K562 (cell line): Measurements from ENCODE around the gene RGS17. TPM values are rescaled to one million over a fixed set of nuclear protein-coding genes. Genes with fewer than 3 reads are reported as not detected.

Experiments
- ATAC-seq: fragments of 200-7000 bp; cut with Tn5 transposase; 3 replicates; pipeline ENCODE4 v1.9.1; 2020; ENCODE audit warnings: moderate library complexity
- BruUV-seq: library from RNA; stranded (reverse); fragments of 400-500 nt; replicated peaks from 2 replicates; lab custom pipeline; 2021; lab: Mats Ljungman, UMichigan
- CTCF ChIA-PET: fragments of 300-600 bp; formaldehyde crosslinking; extraction: SDS; loops from one replicate; lab custom pipeline; 2021; ENCODE audit warnings: low intra/inter-chr PET ratio; lab: Yijun Ruan, JAX
- POLR2A ChIA-PET: fragments of 300-600, 350-650 bp; sonication (Branson Sonifier 250); formaldehyde crosslinking; extraction: SDS; loops from one replicate; lab custom pipeline; 2021; ENCODE audit warnings: antibody characterized with exemption, inconsistent platforms; lab: Yijun Ruan, JAX
- DNase-seq, 4 experiments: peaks; one replicate each; pipeline versions ENCODE4 v3.0.0 to v3.0.0-alpha.2; 2011 to 2018; ENCODE audit warnings: low spot score in 3 of 4, mixed read lengths in 3 of 4; ENCODE audit errors: extremely low read depth in 1 of 4
- FAIRE-seq: peaks from 2 replicates; lab custom pipeline; 2011; peaks lifted over from hg19 to GRCh38; lab: Jason Lieb, UNC
- H2AFZ ChIP-seq: 2 replicates; pipeline ENCODE4 v1.6.0; 2011; ENCODE audit warnings: low read depth, low read length, control low read depth, inconsistent platforms
- H3K27ac ChIP-seq: fragments of 200-600 bp; 3 replicates; pipeline ENCODE4 v1.8.0; 2011; ENCODE audit warnings: low read depth, mild to moderate bottlenecking, control low read depth, inconsistent platforms, low read length, moderate library complexity, mixed read lengths; ENCODE audit errors: extremely low read depth
- H3K27me3 ChIP-seq, 2 experiments: fragments of 300-600 bp in 1 of 2; 2 replicates in 1 of 2; 3 replicates in 1 of 2; pipeline versions ENCODE4 v1.6.0 to v1.8.0; 2011; ENCODE audit warnings: inconsistent platforms in 2 of 2, low read length in 2 of 2, mild to moderate bottlenecking in 1 of 2, mixed read lengths in 1 of 2, moderate library complexity in 1 of 2; ENCODE audit not compliant: control insufficient read depth in 2 of 2, insufficient read depth in 2 of 2
- H3K36me3 ChIP-seq: fragments of 300-600 bp; 3 replicates; pipeline ENCODE4 v1.8.0; 2011; ENCODE audit warnings: mild to moderate bottlenecking, low read length, inconsistent platforms; ENCODE audit not compliant: control insufficient read depth, insufficient read depth
- H3K4me1 ChIP-seq, 2 experiments: fragments of 200-600 bp in 1 of 2; replicated peaks in 1 of 2; 2 replicates in 1 of 2; 3 replicates in 1 of 2; pipeline versions ENCODE4 v1.5.1 to v1.8.0; 2011; ENCODE audit warnings: inconsistent platforms in 2 of 2, low read length in 2 of 2, mild to moderate bottlenecking in 1 of 2, mixed read lengths in 1 of 2, moderate library complexity in 1 of 2; ENCODE audit not compliant: control insufficient read depth in 2 of 2, insufficient read depth in 2 of 2
- H3K4me2 ChIP-seq: 2 replicates; pipeline ENCODE4 v1.6.1; 2011; ENCODE audit warnings: low read length, control low read depth, inconsistent platforms, mixed read lengths; ENCODE audit not compliant: insufficient read depth
- H3K4me3 ChIP-seq: fragments of 200-600 bp; sonication (generic), shearing (Covaris generic); 2 replicates; pipeline ENCODE4 v1.5.1; 2016; ENCODE audit warnings: control low read depth, inconsistent platforms
- H3K79me2 ChIP-seq: fragments of 200-600 bp; 3 replicates; pipeline ENCODE4 v1.8.0; 2011; ENCODE audit warnings: low read length, inconsistent platforms; ENCODE audit not compliant: control insufficient read depth, insufficient read depth
- H3K9ac ChIP-seq, 2 experiments: 2 replicates each; pipeline versions ENCODE4 v1.6.0 to v1.6.1; 2011; ENCODE audit warnings: low read depth in 2 of 2, low read length in 2 of 2, control low read depth in 1 of 2, inconsistent platforms in 1 of 2, mild to moderate bottlenecking in 1 of 2, mixed read lengths in 1 of 2; ENCODE audit not compliant: insufficient read depth in 1 of 2
- H3K9me1 ChIP-seq: one replicate; pipeline ENCODE4 v1.6.0; 2011; ENCODE audit warnings: inconsistent platforms, mild to moderate bottlenecking, low read length, moderate library complexity; ENCODE audit not compliant: control insufficient read depth, insufficient read depth
- H3K9me3 ChIP-seq: replicated peaks from 2 replicates; pipeline ENCODE4 v1.5.1; 2011; ENCODE audit warnings: low read depth, low read length, inconsistent platforms; ENCODE audit not compliant: control insufficient read depth, insufficient read depth
- H4K20me1 ChIP-seq: replicated peaks from 2 replicates; pipeline ENCODE4 v1.6.1; 2011; ENCODE audit warnings: low read length, inconsistent platforms, mixed read lengths; ENCODE audit not compliant: control insufficient read depth, insufficient read depth
- ARHGAP35 ChIP-seq: fragments of 450-650 bp; IDR thresholded peaks from 2 replicates; pipeline ENCODE4 v1.6.1; 2018; ENCODE audit not compliant: partially characterized antibody
- CBFB ChIP-seq: sonication (generic); formaldehyde crosslinking; IDR thresholded peaks from 2 replicates; pipeline ENCODE4 v1.4.0; 2020; ENCODE audit warnings: mild to moderate bottlenecking, missing genetic modification reagents
- CTCFL ChIP-seq: IDR thresholded peaks from 2 replicates; pipeline ENCODE4 v1.6.1; 2011; ENCODE audit warnings: borderline replicate concordance, low read depth, mild to moderate bottlenecking, moderate library complexity, low read length; ENCODE audit not compliant: insufficient read depth, poor library complexity, severe bottlenecking
- FOXA3 ChIP-seq, 2 experiments: fragments of 450-650 bp in 1 of 2; sonication (generic) in 1 of 2; formaldehyde crosslinking; IDR thresholded peaks in 1 of 2; conservative IDR thresholded peaks in 1 of 2; 2 replicates each; pipeline versions ENCODE4 v1.4.0 to v1.8.0; 2020 to 2022; ENCODE audit warnings: mild to moderate bottlenecking in 2 of 2, missing genetic modification reagents in 1 of 2
- HBP1 ChIP-seq: fragments of 450-650 bp; formaldehyde crosslinking; IDR thresholded peaks from 2 replicates; pipeline ENCODE4 v1.4.0; 2022; ENCODE audit warnings: missing genetic modification characterization
- ILF3 ChIP-seq: fragments of 450-650 bp; IDR thresholded peaks from 2 replicates; pipeline ENCODE4 v1.6.1; 2018; ENCODE audit warnings: antibody characterized with exemption, mild to moderate bottlenecking, moderate library complexity, borderline replicate concordance
- NEUROD1 ChIP-seq: fragments of 150-350 bp; IDR thresholded peaks from 2 replicates; pipeline ENCODE4 v1.6.1; 2014; ENCODE audit warnings: borderline replicate concordance, low read length, low read depth; ENCODE audit not compliant: partially characterized antibody
- NONO ChIP-seq, 2 experiments: fragments of 200-400 bp in 1 of 2; fragments of 450-650 bp in 1 of 2; formaldehyde crosslinking in 1 of 2; IDR thresholded peaks; 2 replicates each; pipeline ENCODE4 v1.6.1; 2017; ENCODE audit warnings: low read depth in 2 of 2, mild to moderate bottlenecking in 2 of 2, moderate library complexity in 2 of 2, low read length in 1 of 2
- POLR3A ChIP-seq: IDR thresholded peaks from 2 replicates; pipeline ENCODE4 v1.6.1; 2011; ENCODE audit warnings: borderline replicate concordance, mild to moderate bottlenecking, moderate library complexity; ENCODE audit not compliant: insufficient read length, insufficient read depth; ENCODE audit errors: extremely low read depth
- RNF2 ChIP-seq: sonication (generic); IDR thresholded peaks from 2 replicates; pipeline ENCODE4 v1.6.1; 2016
- SETDB1 ChIP-seq: IDR thresholded peaks from one replicate; pipeline ENCODE4 v1.6.1; 2012; ENCODE audit warnings: low read length, control low read depth, inconsistent platforms
- TFAP4 ChIP-seq: sonication (generic); formaldehyde crosslinking; IDR thresholded peaks from 2 replicates; pipeline ENCODE4 v1.8.0; 2022; ENCODE audit warnings: missing genetic modification reagents, mild to moderate bottlenecking, moderate library complexity, borderline replicate concordance
- ZNF140 ChIP-seq: fragments of 250-450 bp; sonication (Bioruptor Pico); IDR thresholded peaks from 2 replicates; pipeline ENCODE4 v1.8.0; 2021; ENCODE audit warnings: moderate library complexity, mild to moderate bottlenecking, inconsistent platforms
- WGBS: fragments of 100-300 bp; shearing (Covaris generic); methylation state at CpG from one replicate; pipeline ENCODE4 v1.1.6; 2016; ENCODE audit warnings: low coverage, mixed read lengths; ENCODE audit not compliant: insufficient coverage; ENCODE audit errors: missing lambda C conversion rate; 5-methylcytosine and 5-hydroxymethylcytosine counted together
- in situ Hi-C: fragments of 300-500 bp; cut with MboI; formaldehyde crosslinking; loops from 4 replicates; pipeline ENCODE4 v1.15.0; 2018; ENCODE audit warnings: inconsistent platforms, mixed read lengths
- intact Hi-C: fragments of 100-400 bp; cut with micrococcal nuclease; formaldehyde crosslinking; loops from 2 replicates; pipeline ENCODE4 v1.14.2; 2022
- polyA plus RNA-seq, 8 experiments: library from polyadenylated mRNA; depleted of rRNA in 4 of 8; stranded (reverse) in 5 of 8; unstranded in 3 of 8; fragments of >200 nt; fragmentation: Nextera tagmentation in 2 of 8; fragmentation: Illumina TruSeq in 1 of 8; extraction: Ambion mirVana in 2 of 8; extraction: Trizol in 1 of 8; gene quantifications; 2 replicates each; pipeline versions ENCODE4 v1.2.1 to v1.2.3, GENCODE V29; 2011 to 2014; ENCODE audit warnings: inconsistent platforms in 1 of 8, missing spikeins in 1 of 8
- total RNA-seq, 7 experiments: library from RNA; depleted of rRNA in 6 of 7; stranded (reverse); fragments of >200 nt in 6 of 7; fragmentation: Illumina TruSeq in 2 of 7; extraction: Trizol in 2 of 7; gene quantifications; 2 replicates each; pipeline versions ENCODE4 v1.2.1 to v1.2.3, GENCODE V29; 2011 to 2021; ENCODE audit warnings: low replicate concordance in 1 of 7

RGS17 gene
- total and polyA plus RNA-seq, 9 of the 15 experiments (the other 6 are each of a cell fraction or from before 2014, with no cell fraction given): 0.01 to 0.14 (median 0.08) TPM; not detected in 6

GRCh38 chr6:153003366-153003690 is 127.8 kb downstream of the RGS17 start (continued):
- TF ChIP-seq NEUROD1 (no peak), HBP1 (peak; percentile 9; the same call in 1 of the 2 replicates), CBFB (CRISPR knock-in tag) (no peak), RNF2 (no peak), ARHGAP35 (no peak), FOXA3 (CRISPR knock-in tag; conservative IDR thresholded peaks at IDR 0.05 in 1 of 2, IDR thresholded peaks at IDR 0.05 in 1 of 2) (peak in 1 of 2 experiments; percentile 35; a peak in 1 of 4 replicates)
- TF ChIP-seq, all 486 proteins: peak for 8

GRCh38 chr6:153002613-153003365 is 128.3 kb downstream of the RGS17 start, which contains the start of gene MTRF1L:
TSS of gene MTRF1L (minus strand) at chr6:153002709. CDS start at chr6:153002685, 24 bp downstream.
- Histone ChIP-seq H3K36me3 (peaks cover 34% of the 10 kb centered on the region), H2AFZ (peak within 1 kb of the TSS; percentile 86), H3K9ac (peak within 1 kb of the TSS; percentile 93 to 96), H3K4me1 (peaks cover 0 to 3% of the 10 kb centered on the region in 2 experiments; a peak in 2 of 5 replicates), H3K4me3 (peak within 1 kb of the TSS; percentile 89), H3K4me2 (peak within 1 kb of the TSS; percentile 98), H3K9me1 (no peaks in the 10 kb centered on the region), H3K9me3 (peaks cover 6% of the 10 kb centered on the region), H3K79me2 (peaks cover 68% of the 10 kb centered on the region), H3K27me3 (no peaks in the 10 kb centered on the region; a peak in 1 of 5 replicates), H4K20me1 (no peaks in the 10 kb centered on the region), H3K27ac (peak within 1 kb of the TSS; percentile 88)
- ChIA-PET CTCF (no interaction called here), POLR2A (interaction anchor here (0.7 to 3.5 kb wide), 3 partner anchors 19 kb away, joined by 3 to 37 read pairs (median 6); partner anchors contain the start of gene FBXO5)
- in situ Hi-C loops (no loop called here), intact Hi-C loops (loop anchor here (2.0 to 5.0 kb wide), 3 partner anchors 20 to 1610 kb away; partner anchors contain the start of genes FBXO5 and ZBTB2)
- BruUV-seq: TSS peak; percentile 88
- DNase-seq: peak; percentile 94 to 100 (median 95)
- WGBS: under 1% methylated on average over 47 of the region's 52 CpGs
- peak; percentile 92 for ATAC-seq
- peak; percentile 95 for FAIRE-seq
- TF ChIP-seq ZNF140 (CRISPR knock-in tag) (no peak), NONO (IDR thresholded peaks at IDR 0.05; ENCODE audit: low read depth in 2 of 2, low read length in 1 of 2) (0 out of 4 replicates have a peak, but pooled peaks of 1 of the 2 experiments have one; percentile 44), CTCFL (no peak), TFAP4 (CRISPR knock-in tag) (peak; percentile 53; the same call in 1 of the 2 replicates), SETDB1 (no peak), POLR3A (no peak), ILF3 (no peak)
